Breast epithelium (tissue), 4 donors: Measurements from ENCODE around the gene SFRP4. TPM values are rescaled to one million over a fixed set of nuclear protein-coding genes. Genes with fewer than 3 reads are reported as not detected.

Experiments used
- DNase-seq, 2 donors: peaks; one replicate each; pipeline ENCODE4 v3.0.0-alpha.2; 2019; ENCODE audit warnings: low spot score in 2 of 2
- H3K27ac ChIP-seq, 2 donors: fragments of 200-600 bp; sonication (generic) in 1 of 2; one replicate each; pipeline ENCODE4 v1.5.1; 2016 to 2019; ENCODE audit warnings: mild to moderate bottlenecking in 1 of 2
- H3K27me3 ChIP-seq, 2 donors: fragments of 200-600 bp; sonication (generic) in 1 of 2; one replicate each; pipeline versions ENCODE4 v1.5.1 to v1.6.0; 2017 to 2019; ENCODE audit warnings: control low read depth in 1 of 2, mild to moderate bottlenecking in 1 of 2
- H3K36me3 ChIP-seq: fragments of 200-600 bp; one replicate; pipeline ENCODE4 v1.5.1; 2019
- H3K4me1 ChIP-seq, 2 donors: fragments of 200-600 bp; sonication (generic); one replicate each; pipeline ENCODE4 v1.5.1; 2016 to 2019; ENCODE audit warnings: control low read depth in 1 of 2
- H3K4me3 ChIP-seq, 3 donors: fragments of 200-600 bp; sonication (generic); 1 replicate in 2 of 3; 2 replicates in 1 of 3; pipeline ENCODE4 v1.5.1; 2016 to 2019; ENCODE audit warnings: mild to moderate bottlenecking in 3 of 3, moderate library complexity in 2 of 3
- H3K9me3 ChIP-seq, 2 donors: fragments of 200-600 bp; sonication (generic) in 1 of 2; one replicate each; pipeline ENCODE4 v1.5.1; 2016 to 2019; ENCODE audit warnings: control low read depth in 1 of 2
- POLR2A ChIP-seq: fragments of 450-650 bp; IDR thresholded peaks from one replicate; pipeline ENCODE4 v1.6.1; 2016; ENCODE audit warnings: antibody characterized with exemption, mild to moderate bottlenecking, moderate library complexity
- POLR2AphosphoS5 ChIP-seq, 3 donors: sonication (generic); formaldehyde crosslinking; IDR thresholded peaks; one replicate each; pipeline ENCODE4 v1.6.1; 2017; ENCODE audit warnings: antibody characterized with exemption in 3 of 3
- intact Hi-C: fragments of 100-400 bp; cut with DNase I; formaldehyde crosslinking; loops from one replicate; pipeline ENCODE4 v1.15.1; 2023; ENCODE audit warnings: low total_unique reads
- total RNA-seq, 3 donors: library from RNA; depleted of rRNA; stranded (reverse); fragments of >200 nt; gene quantifications; one replicate each; pipeline ENCODE4 v1.1.0, GENCODE V29; 2016
- TF ChIP-seq, protein P1 (sequence below), 3 donors: fragments of 450-650 bp; IDR thresholded peaks; one replicate each; pipeline ENCODE4 v1.5.1; 2016 to 2017; ENCODE audit warnings: antibody characterized with exemption in 3 of 3, mild to moderate bottlenecking in 3 of 3, moderate library complexity in 3 of 3

The SFRP4 gene
- total RNA-seq, 3 donors from 2014 or later = 13.3 to 27.2 (median 23.7) TPM

GRCh38 chr7:37924491-37925041 lies 7.9 kb upstream of the SFRP4 start:
- TF ChIP-seq, protein P1, sequence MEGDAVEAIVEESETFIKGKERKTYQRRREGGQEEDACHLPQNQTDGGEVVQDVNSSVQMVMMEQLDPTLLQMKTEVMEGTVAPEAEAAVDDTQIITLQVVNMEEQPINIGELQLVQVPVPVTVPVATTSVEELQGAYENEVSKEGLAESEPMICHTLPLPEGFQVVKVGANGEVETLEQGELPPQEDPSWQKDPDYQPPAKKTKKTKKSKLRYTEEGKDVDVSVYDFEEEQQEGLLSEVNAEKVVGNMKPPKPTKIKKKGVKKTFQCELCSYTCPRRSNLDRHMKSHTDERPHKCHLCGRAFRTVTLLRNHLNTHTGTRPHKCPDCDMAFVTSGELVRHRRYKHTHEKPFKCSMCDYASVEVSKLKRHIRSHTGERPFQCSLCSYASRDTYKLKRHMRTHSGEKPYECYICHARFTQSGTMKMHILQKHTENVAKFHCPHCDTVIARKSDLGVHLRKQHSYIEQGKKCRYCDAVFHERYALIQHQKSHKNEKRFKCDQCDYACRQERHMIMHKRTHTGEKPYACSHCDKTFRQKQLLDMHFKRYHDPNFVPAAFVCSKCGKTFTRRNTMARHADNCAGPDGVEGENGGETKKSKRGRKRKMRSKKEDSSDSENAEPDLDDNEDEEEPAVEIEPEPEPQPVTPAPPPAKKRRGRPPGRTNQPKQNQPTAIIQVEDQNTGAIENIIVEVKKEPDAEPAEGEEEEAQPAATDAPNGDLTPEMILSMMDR (IDR thresholded peaks at IDR 0.05) = no peak
- TF ChIP-seq POLR2A (no peak), POLR2AphosphoS5 (IDR thresholded peaks at IDR 0.05) (no peak)
- no peak for DNase-seq
- no peaks in the 10 kb centered on the region for H3K4me1 ChIP-seq
- H3K27me3 ChIP-seq = no peaks in the 10 kb centered on the region
- H3K27ac ChIP-seq = peak overlapping the region in 1 of 2 donors; percentile 31
- intact Hi-C loops = no loop called here
- H3K9me3 ChIP-seq = peaks cover 0 to 7% of the 10 kb centered on the region in 2 donors
- no peak overlapping the region for H3K4me3 ChIP-seq
- H3K36me3 ChIP-seq = no peaks in the 10 kb centered on the region

DNA sequence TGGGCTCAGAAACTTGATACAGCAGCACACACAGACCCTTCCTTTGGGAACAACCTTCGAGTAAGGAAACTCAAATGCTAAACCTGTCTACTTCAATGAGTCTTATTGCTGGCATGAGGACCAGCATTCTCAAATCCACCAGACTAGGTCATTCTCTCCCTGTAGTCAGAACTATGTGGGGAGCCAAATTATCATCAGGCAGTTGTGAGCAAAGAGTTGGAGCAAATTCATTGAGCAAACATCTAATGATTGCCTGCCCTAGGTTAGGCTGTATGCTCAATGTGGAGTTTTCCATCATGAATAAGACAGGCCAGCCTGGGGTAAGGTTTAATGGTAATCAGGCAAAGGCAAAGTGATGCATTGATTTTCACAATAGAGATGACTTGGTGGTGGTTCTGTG lies 7.4 kb upstream of the SFRP4 start:
- Histone ChIP-seq H3K27me3 (no peaks in the 10 kb centered on the region), H3K36me3 (no peaks in the 10 kb centered on the region), H3K4me1 (no peaks in the 10 kb centered on the region), H3K27ac (no peak overlapping the region), H3K4me3 (no peak overlapping the region), H3K9me3 (peaks cover 0 to 7% of the 10 kb centered on the region in 2 donors)
- intact Hi-C loops = no loop called here
- no peak for DNase-seq
- TF ChIP-seq POLR2AphosphoS5 (IDR thresholded peaks at IDR 0.05) (no peak), POLR2A (no peak)
- TF ChIP-seq, protein P1 (IDR thresholded peaks at IDR 0.05) = no peak

DNA sequence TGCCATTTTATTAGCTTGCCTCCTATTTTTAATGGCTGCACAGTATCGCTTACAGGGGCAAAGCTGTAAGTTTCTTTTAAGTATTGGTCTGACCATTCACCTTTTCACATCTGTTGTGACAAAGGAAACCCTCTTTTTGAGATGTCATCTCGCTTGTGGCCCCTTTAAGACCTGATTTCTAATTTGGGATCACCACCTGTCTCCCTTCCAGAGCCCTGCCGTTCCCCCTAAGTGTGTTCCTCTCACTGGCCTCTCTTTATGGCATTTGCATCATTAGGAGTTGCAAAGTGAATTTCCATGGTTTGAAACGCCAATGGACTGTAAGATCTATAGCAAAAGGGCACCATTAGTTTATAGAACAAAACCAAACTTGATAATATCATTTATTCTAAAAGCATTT lies 5.3 kb upstream of the SFRP4 start:
- peaks cover 0 to 7% of the 10 kb centered on the region in 2 donors for H3K9me3 ChIP-seq
- peak overlapping the region in 1 of 3 donors; percentile 66 for H3K4me3 ChIP-seq
- no peaks in the 10 kb centered on the region for H3K4me1 ChIP-seq
- no peak for DNase-seq
- no peaks in the 10 kb centered on the region for H3K36me3 ChIP-seq
- no peaks in the 10 kb centered on the region for H3K27me3 ChIP-seq
- H3K27ac ChIP-seq = no peak overlapping the region
- TF ChIP-seq POLR2AphosphoS5 (IDR thresholded peaks at IDR 0.05) (no peak), POLR2A (no peak)
- TF ChIP-seq, protein P1 (IDR thresholded peaks at IDR 0.05) = no peak
- intact Hi-C loops = no loop called here

- no peaks in the 10 kb centered on the region for H3K4me1 ChIP-seq
- peaks cover 0 to 4% of the 10 kb centered on the region in 2 donors for H3K27me3 ChIP-seq
- intact Hi-C loops = no loop called here
- no peaks in the 10 kb centered on the region for H3K36me3 ChIP-seq
- H3K4me3 ChIP-seq = peak overlapping the region; percentile 66 to 70 (median 70)
- H3K9me3 ChIP-seq = peaks cover 0 to 7% of the 10 kb centered on the region in 2 donors
- DNase-seq = no peak
- peak in 1 of 3 donors; percentile 23 for TF ChIP-seq POLR2AphosphoS5 (IDR thresholded peaks at IDR 0.05)
- TF ChIP-seq POLR2A = no peak
- H3K27ac ChIP-seq = peak overlapping the region; percentile 56 to 85
Measured at GRCh38 chr7:37920849-37921805, 4.5 kb upstream of the SFRP4 start.

DNA sequence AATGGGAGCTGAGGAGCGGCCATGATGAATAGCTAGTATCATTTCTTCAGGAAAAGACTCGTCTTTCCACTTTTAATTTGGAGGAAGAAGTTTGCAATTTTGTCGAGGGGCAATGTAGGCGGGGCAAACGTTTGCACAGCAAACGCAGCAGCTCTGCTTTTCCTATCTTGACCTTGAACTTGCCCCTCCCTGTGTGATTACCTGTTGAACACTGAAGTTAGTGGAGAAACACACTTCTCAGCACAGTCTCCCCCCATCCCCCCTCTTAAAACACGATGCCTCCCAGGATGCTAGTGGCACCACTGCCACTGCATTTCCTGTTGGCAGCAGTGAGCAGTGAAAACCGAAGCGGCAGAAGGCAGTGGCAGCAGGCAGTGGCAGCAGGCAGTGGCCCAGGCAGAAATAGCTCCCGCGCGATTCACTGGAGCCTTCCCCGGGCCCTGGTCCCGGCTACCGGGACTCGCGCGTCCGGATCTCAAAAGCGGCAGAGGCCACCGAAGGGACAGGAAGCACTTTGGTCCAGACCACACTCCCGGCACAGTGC lies 3.8 kb upstream of the SFRP4 start, which contains the start of gene EPDR1:
TSS of gene EPDR1 (plus strand) at position 336 of the 544 bp plus-strand sequence. CDS start 300 bp downstream, outside the sequence.
- H3K4me3 ChIP-seq = peak within 1 kb of the TSS; percentile 66 to 70 (median 70)
- no peak for TF ChIP-seq POLR2A
- TF ChIP-seq, protein P1 (IDR thresholded peaks at IDR 0.05) = peak in 2 of 3 donors; percentile 18 to 33
- peaks cover 0 to 1% of the 10 kb centered on the region in 2 donors for H3K9me3 ChIP-seq
- peak in 1 of 2 donors; percentile 23 for DNase-seq
- peaks cover 0 to 12% of the 10 kb centered on the region in 2 donors for H3K27me3 ChIP-seq
- no peaks in the 10 kb centered on the region for H3K36me3 ChIP-seq
- intact Hi-C loops = no loop called here
- peak within 1 kb of the TSS; percentile 56 to 85 for H3K27ac ChIP-seq
- H3K4me1 ChIP-seq = no peaks in the 10 kb centered on the region
